ENCODE measurements around the gene WDR36.

WDR36 gene

GRCh38 chr5:111106320-111106948 lies 14.3 kb downstream of the WDR36 start:
- DNase-seq = no peak

- no peak for DNase-seq
Observed at GRCh38 chr5:111107371-111107770, 15.2 kb downstream of the WDR36 start.

DNA sequence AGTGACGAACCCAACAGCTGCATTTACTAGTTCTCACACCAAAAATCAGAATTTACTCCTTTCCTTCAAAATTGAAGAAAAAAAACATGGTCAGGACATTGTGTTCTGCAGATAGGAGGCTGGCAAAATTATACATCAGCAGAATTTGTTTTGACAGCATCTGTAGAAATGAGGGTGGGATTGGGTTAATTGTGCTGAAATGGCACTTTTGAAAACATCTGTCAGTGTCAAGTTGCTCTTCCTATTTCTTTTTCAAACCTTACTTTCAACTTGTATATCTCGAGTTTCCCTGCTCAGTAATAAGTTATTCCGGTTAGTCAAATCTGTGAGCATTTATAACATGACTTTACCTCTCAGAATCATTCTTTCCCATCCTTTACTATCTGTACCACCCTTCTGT lies 19.8 kb downstream of the WDR36 start:
- DNase-seq = no peak

- no peak for DNase-seq
Observed at GRCh38 chr5:111113678-111114077, 21.5 kb downstream of the WDR36 start.

DNA sequence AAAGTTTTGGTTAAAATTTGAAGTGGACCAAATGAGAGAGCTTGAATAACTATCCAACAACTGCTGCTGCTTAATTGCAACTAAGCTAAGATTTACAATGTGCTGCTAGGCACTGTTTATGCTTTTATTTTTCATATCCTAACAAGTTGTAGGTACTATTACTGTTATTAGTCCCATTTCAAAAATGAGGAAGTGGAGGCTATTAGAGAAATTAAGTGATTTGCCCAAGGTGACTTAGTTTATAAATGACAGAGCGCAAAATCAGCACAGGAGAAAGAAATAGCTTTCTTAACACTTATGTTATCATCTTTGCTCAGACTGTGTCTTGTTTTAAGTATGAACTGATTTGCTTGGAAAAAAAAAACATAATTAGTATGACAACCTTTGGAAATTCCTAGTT lies 23.1 kb downstream of the WDR36 start:
- no peak for DNase-seq

DNA sequence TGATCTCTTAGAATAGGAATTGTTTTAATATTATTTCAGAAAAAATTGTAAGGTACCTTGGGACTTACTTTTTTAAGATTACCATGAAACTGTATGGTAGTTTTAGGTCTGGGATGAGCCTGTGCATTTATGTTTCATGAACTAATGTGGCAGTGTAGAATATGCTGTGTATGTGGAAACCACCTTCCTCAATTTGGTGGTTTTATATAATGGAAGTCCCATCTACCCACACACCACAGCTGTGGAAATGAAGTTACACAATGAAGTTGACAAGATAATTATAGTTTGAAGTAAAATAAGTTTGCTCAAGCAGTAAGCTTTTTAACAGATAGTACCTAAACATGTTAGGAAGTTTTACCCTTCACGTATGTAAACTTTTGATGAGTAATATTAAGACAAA lies 24.4 kb downstream of the WDR36 start:
- DNase-seq = no peak

DNA sequence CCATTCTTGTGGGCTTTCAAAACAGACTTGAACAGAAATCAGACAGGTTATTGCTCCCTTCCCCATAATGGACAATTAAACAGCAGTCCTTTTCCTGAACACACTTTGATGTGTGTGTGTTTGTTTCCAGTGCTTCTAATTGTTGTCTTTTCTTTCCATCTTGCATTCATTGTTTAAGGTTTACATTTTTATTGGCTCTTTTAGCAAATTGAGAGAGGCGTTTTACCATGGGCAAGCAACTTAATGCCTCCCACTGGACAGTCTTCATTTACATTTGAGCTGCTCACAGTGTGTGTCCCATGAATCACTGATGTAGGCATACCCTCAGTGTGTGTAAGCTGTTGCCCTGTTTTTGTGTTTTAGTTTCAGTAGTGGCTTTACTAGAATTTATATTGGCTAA lies 25.0 kb downstream of the WDR36 start:
- no peak for DNase-seq

DNA sequence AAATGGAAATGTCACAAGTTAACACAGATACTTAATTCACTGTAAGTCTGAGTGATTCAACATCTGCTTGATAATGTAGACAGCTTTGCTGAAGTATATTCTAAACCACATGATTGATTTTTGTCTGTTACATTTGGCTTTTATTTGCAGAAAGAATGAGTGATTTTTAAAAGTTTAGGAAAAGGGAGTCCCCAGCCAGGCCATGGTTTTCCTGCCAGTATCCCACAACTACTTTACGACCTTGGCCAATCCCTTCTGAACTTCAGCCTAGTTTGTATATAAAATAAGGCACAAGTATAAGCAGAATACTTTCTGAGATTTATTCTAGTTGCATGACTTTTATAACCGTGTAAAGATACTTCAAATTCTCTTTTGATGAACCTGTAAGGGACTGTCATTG lies 27.1 kb downstream of the WDR36 start:
- DNase-seq = no peak

- no peak for DNase-seq
Observed at GRCh38 chr5:111119856-111120255, 27.7 kb downstream of the WDR36 start.

DNA sequence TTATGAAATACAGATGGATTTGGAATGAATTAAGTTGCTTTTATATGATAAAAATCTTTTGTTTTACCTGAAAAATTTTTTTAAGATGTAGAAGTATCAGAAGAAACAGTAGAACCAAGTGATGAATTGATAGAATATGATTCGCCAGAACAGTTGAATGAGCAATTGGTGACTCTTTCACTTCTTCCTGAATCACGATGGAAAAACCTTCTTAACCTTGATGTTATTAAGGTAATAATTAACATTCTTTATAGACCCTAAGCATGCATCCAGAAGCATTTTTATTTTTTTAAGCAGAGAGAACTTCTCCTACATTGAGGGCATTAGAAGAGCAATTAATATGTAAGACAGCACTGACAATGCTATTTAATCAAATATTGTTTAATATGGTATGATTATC lies 28.8 kb downstream of the WDR36 start:
- no peak for DNase-seq

- no peak for DNase-seq
Observed at GRCh38 chr5:111121926-111122325, 29.8 kb downstream of the WDR36 start.

- no peak for DNase-seq
Observed at GRCh38 chr5:111122398-111122797, 30.2 kb downstream of the WDR36 start.

- no peak for DNase-seq
Observed at GRCh38 chr5:111124793-111125192, 32.6 kb downstream of the WDR36 start.

- DNase-seq = no peak
Observed at GRCh38 chr5:111126896-111127295, 34.7 kb downstream of the WDR36 start.

DNA sequence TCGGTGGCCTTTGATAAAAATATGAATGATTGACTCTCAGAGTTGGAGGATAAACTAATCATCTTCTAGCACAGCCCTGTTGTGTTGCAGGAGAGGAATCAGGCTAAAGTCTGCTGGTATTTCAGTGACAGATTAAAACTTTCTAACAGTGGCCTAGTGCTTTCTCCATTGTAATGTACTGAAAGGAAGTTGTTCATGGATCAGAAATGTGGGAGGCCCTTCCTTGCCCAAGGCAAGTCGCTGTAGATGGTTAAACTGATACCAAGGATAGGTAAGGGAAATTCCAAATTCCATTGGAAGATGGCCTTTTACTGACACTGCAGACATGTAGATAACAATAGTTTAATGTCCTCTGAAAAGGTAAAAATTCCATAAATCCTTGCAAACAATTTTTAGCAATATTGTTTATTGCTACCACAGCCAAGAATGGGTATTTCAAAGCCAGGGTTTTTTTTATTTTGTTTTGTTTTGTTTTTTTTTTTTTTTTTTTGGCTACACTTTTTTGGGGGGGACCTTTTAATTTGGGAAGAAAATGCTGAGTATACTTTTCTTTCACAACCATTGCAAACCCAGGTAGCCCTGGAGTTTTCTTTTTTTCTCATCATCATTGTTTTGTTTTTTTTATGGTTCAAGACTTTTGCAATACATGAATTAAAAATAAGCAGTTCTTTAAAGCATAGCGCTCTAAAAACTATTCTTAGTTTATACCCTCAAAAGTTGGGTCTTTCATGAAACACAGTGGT lies 35.5 kb downstream of the WDR36 start:
- DNase-seq = no peak

DNA sequence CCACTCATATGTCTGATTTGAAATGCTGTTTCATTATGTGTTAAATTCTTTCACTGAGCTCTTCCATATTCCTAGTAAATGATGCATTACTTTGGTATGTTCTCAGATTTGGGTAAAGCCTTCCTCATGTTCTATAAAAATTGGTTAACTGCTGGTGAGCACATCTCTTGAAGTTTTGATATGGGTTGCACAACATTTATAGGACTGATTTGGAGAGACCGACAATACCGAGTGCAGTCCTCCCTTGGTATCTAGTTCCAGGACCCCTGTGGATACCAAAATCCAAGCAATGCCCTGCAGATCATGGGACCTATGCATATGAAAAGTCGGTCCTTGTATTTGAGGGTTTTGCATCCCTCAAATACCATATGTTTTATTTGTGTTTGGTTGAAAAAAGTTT lies 37.8 kb downstream of the WDR36 start:
- DNase-seq = no peak

GRCh38 chr5:111131356-111131755 lies 39.2 kb downstream of the WDR36 start:
- no peak for DNase-seq

GRCh38 chr5:111132076-111132475 lies 39.9 kb downstream of the WDR36 start:
- no peak for DNase-seq

GRCh38 chr5:111132731-111133435 lies 40.7 kb downstream of the WDR36 start:
- DNase-seq = no peak

DNA sequence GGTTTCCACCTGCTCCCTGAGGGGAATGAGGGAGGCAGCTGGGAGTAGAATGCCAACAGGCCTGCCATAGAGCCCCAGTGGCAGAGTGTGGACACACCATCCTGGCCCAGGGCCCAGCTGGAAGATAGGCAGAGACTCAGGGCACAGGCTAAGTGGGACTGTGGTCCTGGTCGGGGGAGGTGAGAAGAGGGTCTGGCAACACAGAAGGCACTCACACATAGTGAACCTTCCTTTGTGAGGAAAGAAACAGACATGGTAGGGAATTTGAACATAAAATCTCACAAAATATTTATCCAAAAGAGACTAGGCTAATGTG lies 41.2 kb downstream of the WDR36 start:
- no peak for DNase-seq

DNA sequence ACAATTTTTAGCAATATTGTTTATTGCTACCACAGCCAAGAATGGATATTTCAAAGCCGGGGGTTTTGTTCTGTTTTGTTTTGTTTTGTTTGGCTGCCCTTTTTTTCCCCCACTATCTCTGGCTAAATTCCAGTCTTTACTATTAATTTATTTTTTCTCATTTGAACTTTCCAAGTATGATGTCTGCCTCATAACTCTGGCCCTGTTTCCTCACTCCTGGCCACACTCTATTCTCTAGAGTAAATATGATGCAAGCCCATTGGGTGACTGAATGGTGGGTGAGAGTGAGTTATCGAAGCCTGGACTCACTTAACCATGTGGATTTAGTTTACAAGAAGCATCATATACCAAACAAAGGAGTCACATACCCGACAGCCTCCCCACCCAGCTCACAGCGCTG lies 41.9 kb downstream of the WDR36 start:
- DNase-seq = no peak

DNA sequence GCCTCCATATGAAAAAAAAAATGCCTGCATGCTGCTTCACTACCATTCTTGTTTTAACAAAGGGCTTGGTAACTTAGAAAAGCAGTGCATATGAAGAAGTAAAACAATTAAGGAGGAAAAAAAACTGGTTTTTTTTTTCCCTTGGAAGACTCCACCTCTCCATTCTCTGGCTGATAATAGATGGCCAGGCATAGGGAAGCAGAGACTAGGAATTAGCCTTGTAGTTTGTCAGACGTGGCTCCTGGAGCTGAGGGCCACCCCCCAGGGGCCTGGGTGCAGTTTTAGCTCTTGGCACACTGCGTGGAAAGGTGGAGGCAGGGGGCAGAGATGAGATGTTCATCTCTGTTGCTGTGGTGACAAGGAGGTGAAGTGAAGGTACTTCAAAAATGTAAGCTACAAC lies 42.7 kb downstream of the WDR36 start:
- no peak for DNase-seq

DNA sequence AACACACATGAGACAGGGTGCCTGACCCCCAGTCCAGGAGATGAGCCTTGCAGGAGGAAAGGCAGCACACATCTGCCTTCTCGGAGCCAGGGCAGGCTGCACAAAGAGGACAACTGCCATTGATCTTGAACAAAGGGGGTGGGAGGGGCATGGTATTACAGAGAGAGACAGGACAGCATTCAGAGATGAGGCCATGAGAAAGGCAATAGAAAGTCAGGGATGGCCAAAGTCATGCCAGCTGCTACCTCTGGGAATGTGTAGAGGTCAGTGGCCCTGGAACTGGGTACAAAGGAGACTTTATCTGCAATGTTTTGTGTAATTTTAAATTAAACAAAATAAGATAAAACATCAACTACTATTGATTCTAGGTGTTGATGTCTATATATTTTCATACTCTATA lies 43.2 kb downstream of the WDR36 start:
- DNase-seq = no peak

- no peak for DNase-seq
Observed at GRCh38 chr5:111135946-111136345, 43.8 kb downstream of the WDR36 start.

- no peak for DNase-seq
Observed at GRCh38 chr5:111138096-111138495, 45.9 kb downstream of the WDR36 start.

Measured in stimulated activated CD4-positive, alpha-beta T cell treated with anti-CD3 and anti-CD28 coated beads, Interleukin-4, amount 100 ng/mL, for 4 hours (primary cell).